Nephron progenitor cell (in vitro differentiated cells): ENCODE results near the gene INA.

Source experiments
- DNase-seq: peaks from one replicate; pipeline ENCODE4 v3.0.0; 2021
- H3K27ac Mint-ChIP-seq: 2 replicates; pipeline ENCODE4 v1.8.0; 2021; ENCODE audit warnings: mild to moderate bottlenecking, moderate library complexity, mixed read lengths
- H3K27me3 Mint-ChIP-seq: 2 replicates; pipeline ENCODE4 v1.8.0; 2021; ENCODE audit warnings: mild to moderate bottlenecking, low read depth, mixed read lengths; ENCODE audit not compliant: poor library complexity
- H3K36me3 Mint-ChIP-seq: 2 replicates; pipeline ENCODE4 v1.8.0; 2021; ENCODE audit warnings: low read depth, mixed read lengths
- H3K4me1 Mint-ChIP-seq: 2 replicates; pipeline ENCODE4 v1.8.0; 2021; ENCODE audit warnings: mixed read lengths
- H3K4me3 Mint-ChIP-seq: 2 replicates; pipeline ENCODE4 v1.8.0; 2021; ENCODE audit warnings: mild to moderate bottlenecking, moderate library complexity, mixed read lengths
- H3K9me3 Mint-ChIP-seq: 2 replicates; pipeline ENCODE4 v1.8.0; 2021; ENCODE audit warnings: mild to moderate bottlenecking, moderate library complexity, mixed read lengths
- CTCF ChIP-seq: fragments of 200-600 bp; sonication (generic); IDR thresholded peaks from 2 replicates; pipeline ENCODE4 v1.5.0; 2021; ENCODE audit warnings: antibody characterized with exemption

The INA gene

GRCh38 chr10:103262229-103262628, 14.7 kb upstream of the INA start:
- no peak overlapping the region for H3K27ac Mint-ChIP-seq
- no peaks in the 10 kb centered on the region for H3K4me1 Mint-ChIP-seq
- no peaks in the 10 kb centered on the region for H3K36me3 Mint-ChIP-seq
- H3K4me3 Mint-ChIP-seq, result no peak overlapping the region
- no peak for TF ChIP-seq CTCF
- peaks cover 28% of the 10 kb centered on the region for H3K9me3 Mint-ChIP-seq
- DNase-seq, result no peak
- H3K27me3 Mint-ChIP-seq, result peaks cover 32% of the 10 kb centered on the region

GRCh38 chr10:103265717-103266329, 11.1 kb upstream of the INA start:
- Mint-ChIP-seq H3K4me3 (no peak overlapping the region), H3K9me3 (peaks cover 5% of the 10 kb centered on the region), H3K27ac (no peak overlapping the region), H3K27me3 (peaks cover 39% of the 10 kb centered on the region), H3K36me3 (no peaks in the 10 kb centered on the region), H3K4me1 (no peaks in the 10 kb centered on the region)
- no peak for TF ChIP-seq CTCF
- peak; percentile 85 for DNase-seq

DNA sequence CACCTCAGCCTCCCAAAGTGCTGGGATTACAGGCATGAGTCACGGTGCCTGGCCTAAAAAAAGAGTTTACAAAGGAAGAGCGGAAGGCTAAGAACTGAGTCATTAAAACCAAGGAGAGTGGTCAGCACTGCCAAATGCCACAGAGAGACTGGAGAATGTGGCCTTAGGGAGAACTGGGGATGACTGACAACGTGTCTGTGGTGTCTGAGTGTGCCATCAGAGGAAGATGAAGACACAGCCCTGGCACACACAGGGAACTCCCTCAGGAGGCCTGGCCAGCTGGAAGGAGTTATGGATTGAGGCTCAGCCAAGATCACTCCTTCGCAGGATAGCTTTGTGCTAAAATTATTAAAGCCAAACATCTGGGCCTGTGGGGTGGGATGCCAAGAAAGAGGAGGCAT, 3.9 kb upstream of the INA start:
- Mint-ChIP-seq H3K9me3 (no peaks in the 10 kb centered on the region), H3K27me3 (peaks cover 63% of the 10 kb centered on the region), H3K4me1 (peaks cover 4% of the 10 kb centered on the region), H3K36me3 (no peaks in the 10 kb centered on the region), H3K27ac (no peak overlapping the region), H3K4me3 (no peak overlapping the region)
- no peak for TF ChIP-seq CTCF
- no peak for DNase-seq

GRCh38 chr10:103276251-103276895, 565 bp upstream of the INA start:
- no peak for TF ChIP-seq CTCF
- H3K27me3 Mint-ChIP-seq, result peaks cover 87% of the 10 kb centered on the region
- peaks cover 5% of the 10 kb centered on the region for H3K9me3 Mint-ChIP-seq
- peaks cover 10% of the 10 kb centered on the region for H3K4me1 Mint-ChIP-seq
- H3K4me3 Mint-ChIP-seq, result peak overlapping the region; percentile 81
- no peak overlapping the region for H3K27ac Mint-ChIP-seq
- no peaks in the 10 kb centered on the region for H3K36me3 Mint-ChIP-seq
- peak; percentile 4 for DNase-seq

DNA sequence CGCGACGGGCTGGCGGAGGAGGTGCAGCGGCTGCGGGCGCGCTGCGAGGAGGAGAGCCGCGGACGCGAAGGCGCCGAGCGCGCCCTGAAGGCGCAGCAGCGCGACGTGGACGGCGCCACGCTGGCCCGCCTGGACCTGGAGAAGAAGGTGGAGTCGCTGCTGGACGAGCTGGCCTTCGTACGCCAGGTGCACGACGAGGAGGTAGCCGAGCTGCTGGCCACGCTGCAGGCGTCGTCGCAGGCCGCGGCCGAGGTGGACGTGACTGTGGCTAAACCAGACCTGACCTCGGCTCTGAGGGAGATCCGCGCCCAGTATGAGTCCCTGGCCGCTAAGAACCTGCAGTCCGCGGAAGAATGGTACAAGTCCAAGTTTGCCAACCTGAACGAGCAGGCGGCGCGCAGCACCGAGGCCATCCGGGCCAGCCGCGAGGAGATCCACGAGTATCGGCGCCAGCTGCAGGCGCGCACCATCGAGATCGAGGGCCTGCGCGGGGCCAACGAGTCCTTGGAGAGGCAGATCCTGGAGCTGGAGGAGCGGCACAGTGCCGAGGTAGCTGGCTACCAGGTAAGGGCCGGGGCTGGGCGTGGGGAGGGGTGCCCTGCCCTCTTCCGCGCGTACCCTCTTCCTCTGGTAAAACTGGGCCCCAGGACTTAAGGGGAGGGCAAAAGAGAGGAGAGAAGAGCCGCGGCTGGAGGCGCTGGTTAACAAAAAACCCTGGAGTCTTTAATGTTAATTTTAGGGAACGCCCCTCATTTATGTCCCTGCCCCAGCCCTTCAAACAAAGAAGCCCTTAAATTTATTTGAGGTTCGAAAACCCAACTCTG, 987 bp downstream of the INA start:
- no peak for TF ChIP-seq CTCF
- peaks cover 5% of the 10 kb centered on the region for H3K9me3 Mint-ChIP-seq
- H3K27me3 Mint-ChIP-seq, result peaks cover 88% of the 10 kb centered on the region

More for the DNA sequence above, 987 bp downstream of the INA start:
- peak overlapping the region; percentile 74 for H3K4me3 Mint-ChIP-seq
- H3K4me1 Mint-ChIP-seq, result peaks cover 19% of the 10 kb centered on the region
- H3K27ac Mint-ChIP-seq, result no peak overlapping the region
- H3K36me3 Mint-ChIP-seq, result no peaks in the 10 kb centered on the region
- DNase-seq, result no peak
